Measurements from ENCODE around the gene SLC5A6.

GRCh38 chr2:27158468-27158867 lies 53.6 kb downstream of the SLC5A6 start:
- TF ChIP-seq TAF1 (IDR thresholded peaks at IDR 0.05; ENCODE audit: low read depth, low read length) (no peak), CTCF (IDR thresholded peaks at IDR 0.05; ENCODE audit: control extremely low read depth in 1 of 3, insufficient read depth in 1 of 3, low read depth in 1 of 3, low read length in 3 of 3) (no peak), MAX (IDR thresholded peaks at IDR 0.05) (no peak), NANOG (IDR thresholded peaks at IDR 0.05; ENCODE audit: insufficient read depth, low read depth, low read length, poor library complexity, severe bottlenecking) (no peak), JUND (IDR thresholded peaks at IDR 0.05; ENCODE audit: low read length) (no peak), RAD21 (IDR thresholded peaks at IDR 0.05 in 1 of 2, conservative IDR thresholded peaks at IDR 0.05 in 1 of 2; ENCODE audit: low read depth in 2 of 2, low read length in 2 of 2) (no peak), CEBPB (IDR thresholded peaks at IDR 0.05; ENCODE audit: low read depth, low read length) (no peak), EZH2 (IDR thresholded peaks at IDR 0.05; ENCODE audit: low read depth, low read length, severe bottlenecking) (no peak), CBX8 (IDR thresholded peaks at IDR 0.05; ENCODE audit: borderline replicate concordance, low read depth, low read length) (no peak)
